Neutrophil (primary cell): ENCODE data around the gene USP36.

Experiments used
- H3K27ac ChIP-seq: fragments of 200-600 bp; sonication (generic); 2 replicates; pipeline ENCODE4 v1.5.1; 2016; ENCODE audit warnings: mild to moderate bottlenecking, moderate library complexity
- H3K27me3 ChIP-seq: fragments of 200-600 bp; sonication (generic); 2 replicates; pipeline ENCODE4 v1.6.0; 2016; ENCODE audit warnings: mild to moderate bottlenecking
- H3K36me3 ChIP-seq: fragments of 200-600 bp; sonication (generic); 2 replicates; pipeline ENCODE4 v1.5.1; 2017
- H3K4me1 ChIP-seq, 2 experiments: fragments of 200-600 bp in 1 of 2; sonication (generic) in 1 of 2; 1 replicate in 1 of 2; 2 replicates in 1 of 2; pipeline versions ENCODE4 v1.5.1 to v1.6.1; 2013 to 2016; ENCODE audit warnings: low read depth in 1 of 2, low read length in 1 of 2, mild to moderate bottlenecking in 1 of 2, moderate library complexity in 1 of 2; ENCODE audit not compliant: control insufficient read depth in 1 of 2, insufficient read depth in 1 of 2
- H3K4me3 ChIP-seq, 2 experiments: fragments of 200-600 bp in 1 of 2; sonication (generic) in 1 of 2; 1 replicate in 1 of 2; 2 replicates in 1 of 2; pipeline ENCODE4 v1.5.1; 2013 to 2016; ENCODE audit warnings: low read depth in 1 of 2, low read length in 1 of 2, mild to moderate bottlenecking in 1 of 2, moderate library complexity in 1 of 2
- H3K9me3 ChIP-seq: fragments of 200-600 bp; sonication (generic); 2 replicates; pipeline ENCODE4 v1.5.1; 2016
- CTCF ChIP-seq: fragments of 200-600 bp; sonication (generic); IDR thresholded peaks from 2 replicates; pipeline ENCODE4 v1.5.1; 2016; ENCODE audit warnings: antibody characterized with exemption

USP36 gene

GRCh38 chr17:78821961-78822360 is 18.7 kb downstream of the USP36 start:
- Histone ChIP-seq H3K4me3 (no peak overlapping the region), H3K9me3 (no peaks in the 10 kb centered on the region), H3K36me3 (peaks cover 10% of the 10 kb centered on the region), H3K27ac (no peak overlapping the region), H3K27me3 (no peaks in the 10 kb centered on the region), H3K4me1 (peaks cover 28 to 36% of the 10 kb centered on the region in 2 experiments)
- no peak for TF ChIP-seq CTCF

GRCh38 chr17:78820841-78821240 is 19.8 kb downstream of the USP36 start:
- TF ChIP-seq CTCF = no peak
- peaks cover 17 to 25% of the 10 kb centered on the region in 2 experiments for H3K4me1 ChIP-seq
- peaks cover 10% of the 10 kb centered on the region for H3K36me3 ChIP-seq
- H3K9me3 ChIP-seq = no peaks in the 10 kb centered on the region
- no peak overlapping the region for H3K27ac ChIP-seq
- H3K4me3 ChIP-seq = no peak overlapping the region
- H3K27me3 ChIP-seq = no peaks in the 10 kb centered on the region

GRCh38 chr17:78819806-78820792 is 20.5 kb downstream of the USP36 start:
- Histone ChIP-seq H3K27me3 (no peaks in the 10 kb centered on the region), H3K36me3 (peaks cover 10% of the 10 kb centered on the region), H3K4me3 (no peak overlapping the region), H3K9me3 (no peaks in the 10 kb centered on the region), H3K4me1 (peaks cover 10 to 18% of the 10 kb centered on the region in 2 experiments), H3K27ac (no peak overlapping the region)
- no peak for TF ChIP-seq CTCF

GRCh38 chr17:78819402-78819801 is 21.2 kb downstream of the USP36 start:
- Histone ChIP-seq H3K27ac (no peak overlapping the region), H3K9me3 (no peaks in the 10 kb centered on the region), H3K27me3 (no peaks in the 10 kb centered on the region), H3K4me1 (peaks cover 6 to 13% of the 10 kb centered on the region in 2 experiments), H3K36me3 (peaks cover 11% of the 10 kb centered on the region), H3K4me3 (no peak overlapping the region)
- TF ChIP-seq CTCF = no peak

- peaks cover 6 to 13% of the 10 kb centered on the region in 2 experiments for H3K4me1 ChIP-seq
- H3K27me3 ChIP-seq = no peaks in the 10 kb centered on the region
- H3K27ac ChIP-seq = no peak overlapping the region
- TF ChIP-seq CTCF = no peak
- no peaks in the 10 kb centered on the region for H3K9me3 ChIP-seq
- no peak overlapping the region for H3K4me3 ChIP-seq
- peaks cover 15% of the 10 kb centered on the region for H3K36me3 ChIP-seq
Measured at GRCh38 chr17:78818932-78819331, 21.7 kb downstream of the USP36 start.
